GM19452 (cell line): ENCODE measurements around the gene ABHD3.
"Not testable (repeated sequence)": the region's sequence is repeated elsewhere in the genome, so short reads cannot be mapped to it uniquely, and the experiment has no call there.

Experiments
- ATAC-seq: cut with Tn5 transposase; IDR thresholded peaks from one replicate; pipeline ENCODE4 v1.9.1; 2021; ENCODE audit not compliant: unreplicated experiment

The ABHD3 gene

GRCh38 chr18:21706386-21706865 is 1.9 kb upstream of the ABHD3 start:
- ATAC-seq, result no peak

GRCh38 chr18:21703241-21703820 is 1.2 kb downstream of the ABHD3 start:
- ATAC-seq, result no peak

GRCh38 chr18:21702602-21703001 is 2.0 kb downstream of the ABHD3 start:
- no peak for ATAC-seq

- ATAC-seq, result no peak
Measured at GRCh38 chr18:21701621-21702020, 3.0 kb downstream of the ABHD3 start.

GRCh38 chr18:21700528-21701075 is 4.0 kb downstream of the ABHD3 start:
- no peak for ATAC-seq

GRCh38 chr18:21693322-21693721 is 11.3 kb downstream of the ABHD3 start:
- no peak for ATAC-seq

- ATAC-seq, result no peak
Measured at GRCh38 chr18:21689736-21690135, 14.8 kb downstream of the ABHD3 start.

- ATAC-seq, result no peak
Measured at GRCh38 chr18:21686282-21687105, 18.1 kb downstream of the ABHD3 start.

- ATAC-seq, result peak; percentile 84
Measured at GRCh38 chr18:21685556-21685981, 19.0 kb downstream of the ABHD3 start.

- ATAC-seq, result peak; percentile 50
Measured at GRCh38 chr18:21684731-21685130, 19.8 kb downstream of the ABHD3 start.

GRCh38 chr18:21682371-21683051 is 22.1 kb downstream of the ABHD3 start:
- ATAC-seq, result peak; percentile 31

GRCh38 chr18:21680161-21680560 is 24.4 kb downstream of the ABHD3 start:
- ATAC-seq, result no peak

- no peak for ATAC-seq
Measured at GRCh38 chr18:21678859-21679258, 25.7 kb downstream of the ABHD3 start.

- not testable (repeated sequence) for ATAC-seq
Measured at GRCh38 chr18:21675354-21675753, 29.2 kb downstream of the ABHD3 start.

GRCh38 chr18:21672521-21673267 is 31.9 kb downstream of the ABHD3 start:
- ATAC-seq, result no peak

GRCh38 chr18:21669736-21670285 is 34.8 kb downstream of the ABHD3 start:
- ATAC-seq, result no peak

- no peak for ATAC-seq
Measured at GRCh38 chr18:21664069-21664468, 40.5 kb downstream of the ABHD3 start.

- ATAC-seq, result no peak
Measured at GRCh38 chr18:21663578-21663977, 41.0 kb downstream of the ABHD3 start.

GRCh38 chr18:21662581-21662980 is 42.0 kb downstream of the ABHD3 start:
- no peak for ATAC-seq

- ATAC-seq, result no peak
Measured at GRCh38 chr18:21660078-21660477, 44.5 kb downstream of the ABHD3 start.
